GM10266 (cell line): Measurements from ENCODE around the gene PREX1.

Source experiments
- DNase-seq: peaks from one replicate; pipeline ENCODE4 v3.0.0; 2012; ENCODE audit errors: extremely low spot score
- TF ChIP-seq, protein P1 (sequence below): IDR thresholded peaks from 2 replicates; pipeline ENCODE4 v1.5.1; 2012; ENCODE audit warnings: mild to moderate bottlenecking, low read depth; ENCODE audit not compliant: control insufficient read depth, insufficient read depth; ENCODE audit errors: missing control alignments

PREX1 gene

DNA sequence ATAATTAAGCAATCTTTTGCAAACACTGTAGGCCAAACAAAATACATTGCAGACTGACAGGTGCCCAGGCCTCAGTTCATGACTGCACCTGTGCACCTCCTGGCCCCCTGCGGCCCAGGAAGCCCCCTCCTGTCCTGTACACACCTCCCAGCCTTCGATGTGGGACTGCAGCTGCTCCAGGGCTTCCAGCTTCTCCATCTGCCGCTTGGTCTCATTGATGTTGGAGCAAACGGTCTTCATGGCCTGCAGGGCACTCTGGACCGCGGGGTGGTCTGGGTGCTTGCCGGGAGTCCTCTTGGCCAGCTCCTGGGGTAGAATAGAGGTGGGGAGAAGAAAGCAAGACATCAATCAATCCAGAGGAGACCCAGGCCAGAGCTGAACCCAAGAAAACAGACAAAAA, 119.7 kb downstream of the PREX1 start:
- TF ChIP-seq, protein P1, sequence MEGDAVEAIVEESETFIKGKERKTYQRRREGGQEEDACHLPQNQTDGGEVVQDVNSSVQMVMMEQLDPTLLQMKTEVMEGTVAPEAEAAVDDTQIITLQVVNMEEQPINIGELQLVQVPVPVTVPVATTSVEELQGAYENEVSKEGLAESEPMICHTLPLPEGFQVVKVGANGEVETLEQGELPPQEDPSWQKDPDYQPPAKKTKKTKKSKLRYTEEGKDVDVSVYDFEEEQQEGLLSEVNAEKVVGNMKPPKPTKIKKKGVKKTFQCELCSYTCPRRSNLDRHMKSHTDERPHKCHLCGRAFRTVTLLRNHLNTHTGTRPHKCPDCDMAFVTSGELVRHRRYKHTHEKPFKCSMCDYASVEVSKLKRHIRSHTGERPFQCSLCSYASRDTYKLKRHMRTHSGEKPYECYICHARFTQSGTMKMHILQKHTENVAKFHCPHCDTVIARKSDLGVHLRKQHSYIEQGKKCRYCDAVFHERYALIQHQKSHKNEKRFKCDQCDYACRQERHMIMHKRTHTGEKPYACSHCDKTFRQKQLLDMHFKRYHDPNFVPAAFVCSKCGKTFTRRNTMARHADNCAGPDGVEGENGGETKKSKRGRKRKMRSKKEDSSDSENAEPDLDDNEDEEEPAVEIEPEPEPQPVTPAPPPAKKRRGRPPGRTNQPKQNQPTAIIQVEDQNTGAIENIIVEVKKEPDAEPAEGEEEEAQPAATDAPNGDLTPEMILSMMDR = no peak
- no peak for DNase-seq

DNA sequence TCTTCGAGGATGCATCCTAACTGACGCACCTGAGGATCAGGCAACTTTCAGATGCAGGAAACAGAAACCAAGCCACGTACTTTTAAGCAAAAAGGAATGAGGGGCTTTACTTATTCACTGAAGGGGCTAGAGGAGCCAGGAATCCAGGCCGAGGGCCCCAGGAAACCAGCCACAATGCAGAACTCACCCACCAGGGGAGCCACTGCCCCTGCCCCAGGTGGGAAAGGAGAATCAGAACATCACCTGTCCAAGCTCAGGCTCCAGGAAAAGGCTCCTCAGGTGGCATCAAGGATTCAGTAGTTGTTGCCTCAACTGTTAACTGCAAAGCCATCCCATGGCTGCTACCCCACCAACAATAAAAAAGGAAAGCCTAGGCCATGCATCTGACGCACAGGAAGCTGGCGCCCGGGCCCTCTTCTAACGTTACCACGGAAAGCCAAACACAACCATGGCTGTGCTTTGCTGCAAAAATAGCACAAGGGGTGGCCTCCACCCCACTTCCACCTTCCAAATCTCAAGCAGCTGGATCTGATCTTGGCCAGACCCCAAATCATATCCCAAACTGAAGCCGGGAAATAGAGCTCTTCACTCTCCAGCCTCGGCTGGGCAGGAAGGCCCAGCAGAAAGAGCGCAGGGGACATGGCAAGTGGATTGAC, 121.0 kb downstream of the PREX1 start:
- DNase-seq = no peak
- TF ChIP-seq, protein P1 = no peak

DNA sequence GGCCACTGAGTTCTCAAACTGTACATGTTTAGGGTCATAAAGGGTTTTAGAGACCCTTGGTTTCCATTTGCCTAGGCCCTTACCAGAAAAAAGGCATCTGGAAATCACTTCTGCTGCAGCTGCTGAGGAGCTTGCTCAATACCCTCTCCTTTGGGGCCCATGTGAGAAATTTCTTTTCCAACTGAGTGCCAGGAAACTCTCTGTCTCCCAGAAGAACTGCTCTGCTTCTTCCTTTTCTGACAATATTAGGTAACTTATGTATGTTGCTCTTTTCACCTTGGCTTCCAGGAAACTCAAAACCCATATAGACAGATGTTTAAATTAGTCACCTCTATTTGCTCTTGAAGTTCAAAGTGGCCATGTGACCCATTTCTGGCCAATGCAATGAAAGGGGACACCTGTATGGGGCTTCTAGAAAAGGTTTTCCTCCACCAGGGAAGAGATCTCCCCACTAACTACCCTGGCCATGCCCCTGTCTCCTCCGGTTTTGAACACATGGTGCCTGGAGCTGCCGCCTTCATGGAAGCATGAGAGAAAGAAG, 121.6 kb downstream of the PREX1 start:
- TF ChIP-seq, protein P1 = no peak
- DNase-seq = no peak

DNA sequence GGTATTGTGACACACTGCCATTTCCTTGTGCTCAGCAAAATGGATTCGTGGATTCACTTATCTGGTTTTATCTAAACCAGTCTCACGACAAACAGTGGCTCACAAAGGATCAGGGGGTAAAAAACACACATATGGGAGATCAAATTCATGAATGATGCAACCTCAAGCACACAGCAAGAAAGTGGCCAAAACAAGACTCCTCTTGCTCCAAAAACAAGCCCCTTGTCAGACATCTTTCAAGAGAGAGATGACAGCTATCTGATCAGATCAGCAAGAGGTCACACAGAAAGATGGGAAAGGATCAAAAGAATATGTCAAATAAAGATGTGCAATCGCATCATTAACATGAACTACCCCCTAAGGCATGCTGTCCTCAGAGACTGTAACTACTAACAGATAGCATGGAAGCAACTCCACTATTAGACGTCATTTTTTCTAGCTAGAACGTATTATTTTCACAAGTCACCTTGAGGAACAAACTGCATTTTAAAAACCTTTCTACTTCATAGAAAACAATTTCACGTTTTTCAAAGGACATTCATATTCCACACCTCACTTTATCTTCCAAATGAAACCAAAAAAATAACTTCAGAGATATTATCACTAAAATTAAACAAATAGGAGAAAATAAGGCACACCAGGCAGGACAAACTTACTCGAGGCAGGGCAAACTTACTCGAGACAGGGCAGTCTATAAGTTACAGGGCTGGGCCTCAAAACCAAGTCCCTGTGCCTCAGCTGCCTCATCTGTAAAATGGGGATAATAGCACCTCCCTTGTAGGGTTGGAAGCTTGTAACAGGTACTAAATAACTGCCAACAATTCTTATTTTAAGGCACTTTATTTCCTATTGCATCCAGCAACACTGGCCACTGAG, 122.3 kb downstream of the PREX1 start:
- TF ChIP-seq, protein P1 = no peak
- no peak for DNase-seq

DNA sequence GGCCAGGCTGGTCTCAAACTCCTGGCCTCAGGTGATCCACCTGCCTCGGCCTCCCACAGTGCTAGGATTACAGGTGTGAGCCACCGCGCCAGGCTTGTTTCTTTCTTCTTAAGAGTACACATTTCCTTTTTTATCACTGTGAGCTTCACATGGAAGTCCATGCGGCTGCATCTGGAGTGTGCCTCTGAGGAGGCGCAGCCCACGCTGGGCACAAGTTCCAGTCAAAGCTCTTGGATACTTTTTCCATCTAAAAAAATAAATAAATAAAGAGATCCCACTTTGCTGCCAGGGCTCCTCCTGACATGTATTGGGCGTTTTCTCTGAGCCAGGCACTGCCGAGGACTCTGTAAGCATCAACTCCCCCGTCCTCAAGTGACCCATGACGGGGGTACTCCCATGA, 123.0 kb downstream of the PREX1 start:
- TF ChIP-seq, protein P1 = no peak
- no peak for DNase-seq

DNA sequence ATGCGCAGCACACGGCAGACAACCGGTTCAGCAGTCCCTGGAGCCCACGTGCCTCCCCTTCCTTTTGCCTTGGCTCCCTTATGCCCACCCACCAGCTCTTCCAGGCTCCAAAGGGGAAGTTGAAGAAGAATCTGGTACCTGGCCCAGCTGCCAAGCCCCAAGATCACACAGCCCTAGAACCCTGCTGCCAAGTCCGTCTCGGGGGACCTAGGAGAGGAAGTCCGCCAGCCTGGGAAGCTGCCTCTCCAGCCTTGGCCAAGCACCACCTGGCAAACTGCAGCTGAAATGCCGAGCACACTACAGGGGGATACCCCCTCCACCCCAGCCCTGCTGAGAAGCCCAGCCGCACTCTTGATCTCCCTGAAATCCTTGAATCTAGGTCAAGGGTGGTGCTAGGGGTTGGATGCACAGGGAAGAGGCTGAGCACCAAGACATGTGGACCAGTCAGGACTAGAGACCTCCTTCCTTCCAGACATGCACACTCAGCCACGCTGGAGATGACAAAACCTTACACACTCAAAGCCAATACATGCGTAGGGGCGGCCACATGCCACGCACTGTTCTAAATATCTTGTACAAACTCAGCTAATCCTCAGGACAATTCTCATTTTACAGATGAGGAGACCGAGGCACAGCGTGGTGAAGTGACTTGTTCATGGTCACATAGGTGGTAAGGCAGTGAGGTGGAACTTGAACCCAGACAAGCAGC, 124.1 kb downstream of the PREX1 start:
- TF ChIP-seq, protein P1 = no peak
- DNase-seq = no peak

DNA sequence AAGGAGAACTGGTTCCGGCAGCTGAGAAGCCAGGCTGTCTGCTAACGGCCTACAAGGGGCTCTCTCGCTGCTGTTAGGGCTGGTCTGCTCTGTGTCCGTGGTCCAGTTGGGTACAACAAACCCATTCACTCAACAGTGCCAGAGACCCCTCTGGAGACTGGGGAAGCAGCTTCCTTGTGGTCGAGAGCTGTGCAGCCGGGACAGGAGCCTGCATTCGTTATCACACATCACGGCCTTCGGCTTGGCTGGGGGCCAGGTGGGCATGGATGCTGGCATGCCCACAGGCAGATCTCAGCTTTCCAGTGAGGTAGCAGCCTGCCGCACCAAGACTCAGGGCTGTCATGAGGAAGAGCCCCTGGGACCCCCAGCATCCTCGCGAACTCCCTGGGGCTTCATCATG, 124.7 kb downstream of the PREX1 start:
- TF ChIP-seq, protein P1 = no peak
- DNase-seq = no peak
